HUES6 (cell line): ENCODE results near the gene SLC22A23.

ENCODE experiments used
- H3K27ac ChIP-seq: 2 replicates; pipeline ENCODE4 v1.7.0; 2013; ENCODE audit warnings: low read depth, mild to moderate bottlenecking, low read length, inconsistent platforms
- H3K27me3 ChIP-seq: 2 replicates; pipeline ENCODE4 v1.6.1; 2013; ENCODE audit warnings: low read length; ENCODE audit not compliant: control insufficient read depth, insufficient read depth
- H3K36me3 ChIP-seq: 2 replicates; pipeline ENCODE4 v1.6.1; 2013; ENCODE audit warnings: low read length; ENCODE audit not compliant: control insufficient read depth, insufficient read depth
- H3K4me1 ChIP-seq: 2 replicates; pipeline ENCODE4 v1.6.1; 2013; ENCODE audit warnings: low read length; ENCODE audit not compliant: control insufficient read depth, insufficient read depth
- H3K4me3 ChIP-seq: 2 replicates; pipeline ENCODE4 v1.5.1; 2013; ENCODE audit warnings: low read depth, low read length
- H3K9ac ChIP-seq: one replicate; pipeline ENCODE4 v1.6.1; 2013; ENCODE audit warnings: mild to moderate bottlenecking, low read length
- H3K9me3 ChIP-seq: 2 replicates; pipeline ENCODE4 v1.6.1; 2013; ENCODE audit warnings: low read depth, low read length; ENCODE audit not compliant: control insufficient read depth, insufficient read depth

The SLC22A23 gene

DNA sequence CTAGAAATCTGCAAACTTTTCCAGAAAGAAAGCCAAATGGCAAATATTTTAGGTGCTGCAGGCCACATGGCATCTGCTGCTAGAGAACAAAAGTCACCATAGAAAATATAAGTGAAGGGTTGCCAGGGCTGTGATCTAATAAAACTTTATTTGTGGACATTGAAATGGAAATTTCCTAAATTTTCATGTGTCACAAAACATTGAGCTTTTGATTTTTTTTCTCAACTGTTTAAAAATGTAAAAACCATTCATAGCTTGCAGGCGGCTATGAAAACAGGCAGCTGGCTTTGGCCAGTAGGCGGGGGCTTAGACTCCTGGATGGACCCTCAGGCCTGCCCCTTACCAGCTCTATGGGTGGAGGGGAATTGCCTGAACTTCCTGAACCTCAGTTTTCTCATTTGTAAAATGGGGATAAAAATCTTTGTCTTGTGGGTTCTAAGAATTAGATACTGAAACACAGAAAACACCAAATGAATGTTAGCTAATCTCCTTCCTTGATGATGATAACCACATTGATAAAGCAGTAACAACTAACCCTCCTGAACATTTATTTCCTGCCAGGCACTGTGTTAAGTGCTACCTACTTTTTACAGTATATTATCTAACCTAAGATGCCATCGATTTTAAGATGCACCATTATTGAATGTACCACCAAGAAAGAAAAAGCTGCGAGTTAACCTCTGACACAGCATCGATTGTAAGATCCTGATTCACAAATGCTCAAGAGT, 85.5 kb downstream of the SLC22A23 start:
- Histone ChIP-seq H3K9me3 (no peaks in the 10 kb centered on the region), H3K9ac (no peak overlapping the region), H3K4me3 (no peak overlapping the region), H3K27me3 (no peaks in the 10 kb centered on the region), H3K27ac (no peak overlapping the region), H3K4me1 (peaks cover 6% of the 10 kb centered on the region; the same call in 1 of the 2 replicates), H3K36me3 (no peaks in the 10 kb centered on the region)

DNA sequence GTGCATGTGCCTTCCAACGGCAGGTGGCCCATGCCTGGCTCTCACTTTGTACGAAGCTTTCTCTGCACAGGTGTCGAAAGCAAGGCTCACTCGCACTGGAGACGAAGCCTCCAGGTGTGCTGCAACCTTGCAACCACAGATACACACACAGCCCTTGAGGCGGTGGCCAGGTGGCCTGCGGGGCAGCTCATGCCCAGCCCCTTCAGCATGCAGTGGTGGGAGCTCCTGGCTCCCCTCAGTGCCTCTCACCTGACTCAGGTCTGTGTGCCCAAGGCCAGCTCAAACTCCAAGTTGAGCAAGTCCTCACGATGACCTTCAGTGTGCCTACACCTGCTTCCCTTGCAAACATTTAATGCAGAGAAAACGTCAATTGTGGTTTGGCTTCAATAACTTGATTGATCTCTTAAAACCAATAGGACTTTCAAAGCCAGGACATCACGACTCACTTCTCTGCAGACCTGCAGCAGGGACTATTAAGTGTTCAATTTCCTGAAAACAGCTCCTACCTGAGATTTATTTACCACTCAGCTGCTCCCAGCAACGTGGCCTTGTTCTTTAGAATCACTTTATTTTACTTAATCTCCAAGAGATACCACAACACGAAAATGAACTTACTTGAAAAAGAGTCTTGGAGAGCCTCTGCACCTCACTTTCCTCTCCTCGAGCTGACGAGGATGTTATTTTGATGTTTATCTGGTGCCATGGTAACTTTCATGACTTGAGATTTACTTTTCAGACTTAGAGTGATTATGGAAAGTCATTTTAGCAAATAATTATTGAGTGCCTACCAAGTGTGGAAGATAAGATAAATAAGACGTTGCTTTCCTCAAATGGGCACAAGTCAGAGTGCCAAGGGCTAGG, 86.3 kb downstream of the SLC22A23 start:
- Histone ChIP-seq H3K9me3 (no peaks in the 10 kb centered on the region), H3K27me3 (no peaks in the 10 kb centered on the region), H3K9ac (no peak overlapping the region), H3K4me1 (peaks cover 6% of the 10 kb centered on the region; the same call in 1 of the 2 replicates), H3K36me3 (no peaks in the 10 kb centered on the region), H3K27ac (no peak overlapping the region), H3K4me3 (no peak overlapping the region)

DNA sequence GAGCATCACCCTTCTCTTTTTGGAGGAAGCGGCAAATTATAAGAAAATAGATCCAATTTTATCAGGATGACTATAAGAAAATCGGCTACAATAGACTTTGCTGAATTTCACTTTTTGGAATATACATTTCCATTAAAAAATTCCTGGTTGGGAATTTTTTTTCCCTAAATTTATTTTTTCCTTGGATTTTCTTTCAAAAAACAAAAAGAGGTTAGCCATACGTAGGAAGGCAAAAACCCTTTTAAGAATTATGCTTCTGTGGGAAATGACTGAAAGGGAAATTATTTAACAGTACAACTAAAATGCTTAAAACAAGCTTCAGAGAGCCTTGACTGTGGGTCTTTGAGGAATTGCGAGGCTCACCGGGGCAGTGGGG, 86.9 kb downstream of the SLC22A23 start:
- H3K27ac ChIP-seq, result no peak overlapping the region
- H3K36me3 ChIP-seq, result no peaks in the 10 kb centered on the region
- H3K27me3 ChIP-seq, result no peaks in the 10 kb centered on the region
- H3K4me3 ChIP-seq, result no peak overlapping the region
- no peaks in the 10 kb centered on the region for H3K9me3 ChIP-seq
- no peak overlapping the region for H3K9ac ChIP-seq
- peaks cover 6% of the 10 kb centered on the region; the same call in 1 of the 2 replicates for H3K4me1 ChIP-seq

DNA sequence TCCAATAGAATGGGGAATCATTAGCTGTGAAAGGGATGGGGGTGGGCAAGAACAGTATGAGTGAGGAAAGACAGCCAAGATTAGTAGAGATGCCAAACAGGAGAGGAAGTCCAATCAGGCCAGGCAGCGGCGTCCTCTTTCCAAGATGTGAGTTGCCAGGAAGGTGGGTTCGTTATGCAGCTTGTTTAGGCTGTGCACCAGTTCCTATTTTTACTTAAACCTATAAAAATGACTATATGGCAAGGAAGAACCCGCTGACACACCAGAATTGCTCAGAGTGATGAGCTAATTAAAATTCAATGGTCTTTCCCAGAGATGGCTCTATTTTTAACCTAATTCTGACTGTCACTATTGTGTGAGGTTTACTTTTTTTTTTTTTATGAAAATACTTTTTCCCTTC, 88.2 kb downstream of the SLC22A23 start:
- H3K4me1 ChIP-seq, result peaks cover 8% of the 10 kb centered on the region; the same call in 1 of the 2 replicates
- H3K27me3 ChIP-seq, result no peaks in the 10 kb centered on the region
- no peak overlapping the region for H3K9ac ChIP-seq
- H3K27ac ChIP-seq, result no peak overlapping the region
- H3K4me3 ChIP-seq, result no peak overlapping the region
- H3K36me3 ChIP-seq, result no peaks in the 10 kb centered on the region
- no peaks in the 10 kb centered on the region for H3K9me3 ChIP-seq

DNA sequence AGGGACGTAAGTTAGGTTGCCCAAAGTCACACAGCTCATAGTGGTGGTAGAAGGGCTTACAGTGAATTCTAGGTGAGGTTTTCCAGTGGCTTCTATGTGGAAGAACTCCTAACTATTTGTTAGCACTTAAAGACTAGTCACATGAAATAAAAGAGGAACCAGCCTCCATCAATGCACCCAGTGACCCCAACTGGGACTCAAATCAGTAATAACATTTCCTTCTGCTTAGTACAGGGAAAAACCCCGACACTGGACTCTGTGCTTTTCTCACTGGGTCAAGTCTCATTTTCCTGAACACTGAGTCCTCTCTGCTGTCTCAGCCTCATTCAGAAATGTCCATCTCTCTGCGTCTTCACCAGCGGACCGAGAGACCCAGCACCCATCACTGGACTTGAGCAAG, 89.2 kb downstream of the SLC22A23 start:
- H3K27me3 ChIP-seq, result no peaks in the 10 kb centered on the region
- H3K9me3 ChIP-seq, result no peaks in the 10 kb centered on the region
- no peaks in the 10 kb centered on the region for H3K36me3 ChIP-seq
- no peak overlapping the region for H3K4me3 ChIP-seq
- H3K27ac ChIP-seq, result no peak overlapping the region
- no peak overlapping the region for H3K9ac ChIP-seq
- peaks cover 16% of the 10 kb centered on the region; the same call in 1 of the 2 replicates for H3K4me1 ChIP-seq

DNA sequence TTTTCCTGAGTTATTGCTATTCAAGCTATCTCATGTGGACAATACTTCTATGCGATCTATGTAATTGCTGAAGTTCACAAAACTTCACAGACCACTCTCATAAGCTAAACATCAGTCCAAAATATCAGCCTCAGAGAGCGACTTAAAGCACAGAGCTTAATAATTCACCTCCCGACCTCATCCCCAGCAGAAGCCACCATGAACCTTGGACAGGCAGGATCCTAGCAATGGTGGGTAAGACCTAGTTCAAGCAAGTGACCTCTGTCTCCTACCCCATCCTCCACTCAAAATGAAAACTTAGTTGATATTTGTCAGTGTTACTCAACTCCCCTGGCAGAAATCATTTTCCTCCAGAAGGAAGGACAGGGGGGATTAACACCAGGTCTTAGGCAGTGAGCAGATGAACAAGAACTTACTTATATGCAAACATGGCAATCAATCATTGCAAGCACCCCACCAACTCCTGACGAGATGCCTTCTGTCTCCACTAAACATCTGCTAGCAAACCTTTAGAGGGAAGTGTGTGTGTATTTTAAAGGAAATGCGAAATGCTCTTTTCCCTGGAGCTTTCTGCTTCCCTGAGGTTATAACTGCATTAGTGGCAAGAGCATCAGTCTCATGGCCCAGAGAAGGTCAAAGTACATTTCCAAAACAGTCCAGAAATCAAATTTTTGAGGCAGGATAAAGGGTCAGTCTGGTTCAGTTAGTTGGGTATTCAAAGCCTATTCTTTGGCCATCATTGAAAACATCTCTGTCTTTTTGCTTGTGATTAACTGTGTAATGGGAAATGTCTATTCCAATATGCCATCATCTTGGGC, 90.0 kb downstream of the SLC22A23 start:
- Histone ChIP-seq H3K9me3 (no peaks in the 10 kb centered on the region), H3K27me3 (no peaks in the 10 kb centered on the region), H3K9ac (no peak overlapping the region), H3K4me1 (peaks cover 12% of the 10 kb centered on the region; the same call in 1 of the 2 replicates), H3K27ac (no peak overlapping the region), H3K36me3 (no peaks in the 10 kb centered on the region), H3K4me3 (no peak overlapping the region)

DNA sequence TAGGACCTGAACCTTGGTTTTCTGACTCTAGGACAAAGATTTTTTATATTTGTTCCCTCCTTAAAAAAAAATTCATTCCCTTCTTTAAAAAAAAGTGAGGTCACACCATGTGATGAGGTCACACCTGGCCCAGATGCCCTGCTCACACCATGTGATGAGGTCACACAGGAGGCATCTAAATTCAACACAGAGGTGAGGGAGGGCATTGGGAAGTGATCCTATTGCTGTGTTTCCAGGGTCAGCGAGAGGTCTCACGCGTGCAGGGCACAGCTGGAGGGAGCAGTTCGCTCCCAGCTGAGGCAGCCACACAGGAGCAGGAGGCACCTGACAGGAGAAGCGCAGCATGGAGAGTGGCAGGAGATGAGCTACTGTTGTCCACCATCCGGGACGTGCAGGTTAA, 92.5 kb downstream of the SLC22A23 start:
- H3K9ac ChIP-seq, result no peak overlapping the region
- H3K4me1 ChIP-seq, result peaks cover 26% of the 10 kb centered on the region
- no peak overlapping the region for H3K4me3 ChIP-seq
- no peaks in the 10 kb centered on the region for H3K27me3 ChIP-seq
- no peak overlapping the region for H3K27ac ChIP-seq
- no peaks in the 10 kb centered on the region for H3K36me3 ChIP-seq
- no peaks in the 10 kb centered on the region for H3K9me3 ChIP-seq

DNA sequence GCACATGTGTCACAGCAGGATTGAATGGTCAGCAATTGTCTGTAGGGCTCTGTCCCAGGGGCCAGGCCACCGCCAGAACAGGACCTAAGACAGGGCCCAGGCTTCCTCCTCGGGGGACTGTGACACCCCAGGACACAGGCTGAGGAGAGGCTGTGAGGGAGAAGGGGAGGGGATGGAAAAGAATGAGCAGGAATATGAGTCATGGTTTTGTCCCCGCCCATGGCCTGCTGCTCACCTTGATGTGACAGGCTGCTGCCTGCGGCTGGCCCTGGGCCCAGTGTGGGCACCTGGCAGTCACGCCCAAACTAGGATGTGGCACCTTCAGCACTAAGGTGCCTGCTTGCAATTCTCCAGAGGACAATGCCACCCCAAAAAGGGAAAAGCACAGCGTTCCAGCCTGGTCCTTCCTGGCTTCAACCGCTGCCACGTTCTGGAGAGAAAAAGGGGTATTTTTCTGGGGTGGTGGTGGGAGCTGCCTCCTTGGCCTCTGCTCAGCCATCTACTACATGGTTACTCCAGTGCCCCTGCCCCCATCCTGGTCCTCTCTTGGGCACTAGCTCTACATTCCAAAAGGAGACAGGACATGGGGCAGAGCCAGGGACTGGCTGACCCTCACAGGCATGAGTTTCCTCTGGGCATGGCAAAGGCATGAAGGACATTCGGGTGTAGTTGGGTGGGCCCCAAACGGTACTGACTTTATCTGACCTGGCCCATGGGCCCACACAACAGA, 93.4 kb downstream of the SLC22A23 start:
- no peaks in the 10 kb centered on the region for H3K36me3 ChIP-seq
- no peaks in the 10 kb centered on the region for H3K27me3 ChIP-seq
- H3K27ac ChIP-seq, result no peak overlapping the region
- peaks cover 26% of the 10 kb centered on the region for H3K4me1 ChIP-seq
- H3K9ac ChIP-seq, result no peak overlapping the region
- H3K4me3 ChIP-seq, result no peak overlapping the region
- no peaks in the 10 kb centered on the region for H3K9me3 ChIP-seq

DNA sequence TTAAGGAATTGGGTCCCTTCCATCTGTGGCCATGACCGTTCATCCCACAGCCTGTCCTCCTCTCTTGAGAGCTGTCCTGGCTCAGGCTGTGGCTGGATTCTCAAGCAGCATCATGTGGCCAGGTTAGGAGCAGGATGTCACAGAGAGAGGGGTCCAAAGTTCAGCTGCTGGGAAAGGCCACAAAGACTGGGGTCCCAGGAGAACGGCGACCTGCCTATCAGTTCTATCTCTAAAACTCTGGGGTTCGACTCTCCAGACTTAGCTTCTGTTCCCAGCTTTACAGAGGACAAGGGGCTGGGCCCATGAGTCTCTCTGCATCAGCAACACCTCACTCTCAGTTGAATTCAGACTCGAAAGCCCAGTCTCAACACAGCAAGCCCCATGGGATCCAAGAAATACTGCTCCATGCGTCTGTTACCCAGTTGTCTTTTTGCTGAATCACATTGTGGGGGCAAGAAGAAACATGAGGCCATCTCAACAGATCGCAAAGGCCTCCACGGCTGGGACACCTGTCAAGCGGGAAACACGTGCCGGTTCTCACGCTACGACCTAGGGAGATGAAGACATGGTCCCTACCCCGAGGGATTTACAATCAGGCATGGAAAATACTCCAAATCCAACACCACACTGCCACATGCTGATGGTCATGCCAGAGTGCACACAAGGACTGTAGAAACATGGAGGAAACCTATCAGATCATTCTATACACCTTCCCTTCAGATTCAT, 95.4 kb downstream of the SLC22A23 start:
- H3K4me3 ChIP-seq, result no peak overlapping the region
- H3K27me3 ChIP-seq, result no peaks in the 10 kb centered on the region
- peaks cover 45% of the 10 kb centered on the region for H3K4me1 ChIP-seq
- H3K9me3 ChIP-seq, result no peaks in the 10 kb centered on the region
- H3K9ac ChIP-seq, result no peak overlapping the region
- no peak overlapping the region for H3K27ac ChIP-seq
- no peaks in the 10 kb centered on the region for H3K36me3 ChIP-seq

DNA sequence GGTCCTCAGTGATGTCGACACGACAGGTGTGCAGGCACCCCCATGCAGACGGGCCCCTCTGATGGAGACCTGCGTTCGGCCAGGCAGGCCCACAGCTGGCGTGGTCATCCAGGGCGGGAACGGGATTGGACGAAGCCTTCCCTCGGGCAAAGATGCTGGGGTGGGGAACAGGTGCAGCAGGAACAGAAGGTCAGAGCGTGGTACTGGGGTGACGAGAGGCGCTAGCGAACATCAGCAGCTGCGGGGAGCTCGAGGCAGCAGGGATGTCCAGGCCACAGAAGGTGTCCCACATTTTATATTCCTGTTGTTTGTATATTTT, 96.2 kb downstream of the SLC22A23 start:
- Histone ChIP-seq H3K4me1 (peaks cover 48% of the 10 kb centered on the region), H3K36me3 (no peaks in the 10 kb centered on the region), H3K9me3 (no peaks in the 10 kb centered on the region), H3K4me3 (no peak overlapping the region), H3K27me3 (no peaks in the 10 kb centered on the region), H3K9ac (no peak overlapping the region), H3K27ac (no peak overlapping the region)
